Mucosa of descending colon (tissue), 3 donors: ENCODE results near the gene HBP1. TPM values are rescaled to one million over a fixed set of nuclear protein-coding genes. Genes with fewer than 3 reads are reported as not detected.
"Not testable (repeated sequence)": the region's sequence is repeated elsewhere in the genome, so short reads cannot be mapped to it uniquely, and the experiment has no call there.

ENCODE experiments used
- ATAC-seq: fragments of 200-7000 bp; cut with Tn5 transposase; one replicate; pipeline ENCODE4 v1.9.1; 2020; ENCODE audit warnings: mild to moderate bottlenecking, moderate library complexity
- DNase-seq, 3 donors: peaks; one replicate each; pipeline ENCODE4 v3.0.0-alpha.2; 2020
- H3K36me3 ChIP-seq: fragments of 200-600 bp; one replicate; pipeline ENCODE4 v1.8.0; 2021; ENCODE audit warnings: low read depth, mild to moderate bottlenecking
- H3K4me1 ChIP-seq: fragments of 200-600 bp; one replicate; pipeline ENCODE4 v1.8.0; 2021; ENCODE audit warnings: low read depth, mild to moderate bottlenecking
- H3K4me3 ChIP-seq: fragments of 200-600 bp; one replicate; pipeline ENCODE4 v1.8.0; 2021; ENCODE audit warnings: mild to moderate bottlenecking
- H3K9me3 ChIP-seq: fragments of 200-600 bp; one replicate; pipeline ENCODE4 v1.8.0; 2021; ENCODE audit warnings: mild to moderate bottlenecking
- intact Hi-C, 2 donors: fragments of 100-400 bp; cut with DNase I in 1 of 2; cut with micrococcal nuclease in 1 of 2; formaldehyde crosslinking; loops; one replicate each; pipeline versions ENCODE4 v1.11.0 to v1.11.1; 2022; cut with DNase I, micrococcal nuclease
- total RNA-seq, 3 donors: library from RNA; stranded (reverse); fragmentation: NEBNext Ultra II Directional in 2 of 3; extraction: Animal tissue kit (Norgen Biotek cat#: 25700) in 2 of 3; gene quantifications; one replicate each; pipeline versions ENCODE4 v1.2.1 to v1.2.4, GENCODE V29; 2021 to 2023
- TF ChIP-seq, protein P1 (sequence below): fragments of 200-600 bp; IDR thresholded peaks from one replicate; pipeline ENCODE4 v1.8.0; 2022; ENCODE audit warnings: antibody characterized with exemption, mild to moderate bottlenecking
- donor health status: DM: no; HTN: no; CAD: no; lungs with moderate emphysema.
- donor health status: DM: no; HTN: no; CAD: no.
- donor health status: DM: no; HTN: yes; CAD: no.

The HBP1 gene
- total RNA-seq, 3 donors from 2014 or later, result 41.2 to 81.5 (median 71.4) TPM

- no peaks in the 10 kb centered on the region for H3K36me3 ChIP-seq
- no peak for DNase-seq
- no peak overlapping the region for H3K4me3 ChIP-seq
- no peaks in the 10 kb centered on the region for H3K9me3 ChIP-seq
- ATAC-seq, result no peak
- intact Hi-C loops, result no loop called here
- H3K4me1 ChIP-seq, result no peaks in the 10 kb centered on the region
- TF ChIP-seq, protein P1, sequence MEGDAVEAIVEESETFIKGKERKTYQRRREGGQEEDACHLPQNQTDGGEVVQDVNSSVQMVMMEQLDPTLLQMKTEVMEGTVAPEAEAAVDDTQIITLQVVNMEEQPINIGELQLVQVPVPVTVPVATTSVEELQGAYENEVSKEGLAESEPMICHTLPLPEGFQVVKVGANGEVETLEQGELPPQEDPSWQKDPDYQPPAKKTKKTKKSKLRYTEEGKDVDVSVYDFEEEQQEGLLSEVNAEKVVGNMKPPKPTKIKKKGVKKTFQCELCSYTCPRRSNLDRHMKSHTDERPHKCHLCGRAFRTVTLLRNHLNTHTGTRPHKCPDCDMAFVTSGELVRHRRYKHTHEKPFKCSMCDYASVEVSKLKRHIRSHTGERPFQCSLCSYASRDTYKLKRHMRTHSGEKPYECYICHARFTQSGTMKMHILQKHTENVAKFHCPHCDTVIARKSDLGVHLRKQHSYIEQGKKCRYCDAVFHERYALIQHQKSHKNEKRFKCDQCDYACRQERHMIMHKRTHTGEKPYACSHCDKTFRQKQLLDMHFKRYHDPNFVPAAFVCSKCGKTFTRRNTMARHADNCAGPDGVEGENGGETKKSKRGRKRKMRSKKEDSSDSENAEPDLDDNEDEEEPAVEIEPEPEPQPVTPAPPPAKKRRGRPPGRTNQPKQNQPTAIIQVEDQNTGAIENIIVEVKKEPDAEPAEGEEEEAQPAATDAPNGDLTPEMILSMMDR, result no peak
Measured at GRCh38 chr7:107128217-107128616, 40.6 kb upstream of the HBP1 start.

- H3K36me3 ChIP-seq, result no peaks in the 10 kb centered on the region
Measured at GRCh38 chr7:107128748-107129147, 40.1 kb upstream of the HBP1 start.

GRCh38 chr7:107130487-107131220, 38.1 kb upstream of the HBP1 start:
- intact Hi-C loops, result no loop called here
- TF ChIP-seq, protein P1, result no peak
- no peak for ATAC-seq

More at GRCh38 chr7:107128748-107129147, 40.1 kb upstream of the HBP1 start:
- no peaks in the 10 kb centered on the region for H3K4me1 ChIP-seq
- no peak for DNase-seq
- intact Hi-C loops, result no loop called here
- no peak for ATAC-seq
- no peaks in the 10 kb centered on the region for H3K9me3 ChIP-seq
- TF ChIP-seq, protein P1, result no peak
- H3K4me3 ChIP-seq, result no peak overlapping the region

GRCh38 chr7:107133396-107133795, 35.4 kb upstream of the HBP1 start:
- ATAC-seq, result no peak
- TF ChIP-seq, protein P1, result no peak
- H3K4me1 ChIP-seq, result no peaks in the 10 kb centered on the region
- no peaks in the 10 kb centered on the region for H3K9me3 ChIP-seq
- H3K36me3 ChIP-seq, result no peaks in the 10 kb centered on the region
- no peak overlapping the region for H3K4me3 ChIP-seq
- DNase-seq, result no peak
- intact Hi-C loops, result no loop called here

More at GRCh38 chr7:107130487-107131220, 38.1 kb upstream of the HBP1 start:
- Histone ChIP-seq H3K4me3 (no peak overlapping the region), H3K4me1 (no peaks in the 10 kb centered on the region), H3K9me3 (no peaks in the 10 kb centered on the region), H3K36me3 (no peaks in the 10 kb centered on the region)
- DNase-seq, result no peak

DNA sequence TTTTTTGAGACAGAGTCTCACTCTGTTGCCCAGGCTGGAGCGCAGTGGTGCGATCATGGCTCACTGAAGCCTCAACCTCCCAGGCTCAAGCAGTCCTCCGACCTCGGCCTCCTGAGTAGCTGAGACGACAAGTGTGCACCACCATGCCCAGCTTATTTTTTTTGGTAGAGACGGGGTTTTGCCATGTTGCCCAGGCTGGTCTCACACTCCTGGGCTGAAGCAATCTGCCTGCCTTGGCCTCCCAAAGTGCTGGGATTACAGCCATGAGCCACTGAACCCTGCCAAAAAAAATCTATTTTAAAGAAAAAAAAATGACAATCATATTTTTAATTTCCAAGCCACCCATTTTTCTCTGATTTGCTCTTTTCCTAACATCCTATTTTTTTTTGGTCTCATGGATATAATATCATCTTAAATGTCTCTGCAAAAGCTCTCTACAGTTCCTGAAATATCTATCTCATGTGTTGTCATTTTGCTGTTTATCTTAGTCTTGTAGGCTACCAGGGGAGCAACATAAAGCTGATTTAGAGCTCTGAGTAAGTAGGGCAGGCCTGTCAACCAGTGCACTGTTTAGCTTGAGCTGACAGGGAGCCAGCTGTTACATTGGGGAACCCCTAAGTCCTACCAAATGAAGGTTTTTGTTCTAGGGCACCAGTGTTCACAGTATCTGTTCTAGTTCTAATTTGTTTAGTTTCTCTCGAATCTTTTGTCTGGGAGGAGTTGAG, 29.9 kb upstream of the HBP1 start:
- TF ChIP-seq, protein P1, result no peak
- H3K9me3 ChIP-seq, result no peaks in the 10 kb centered on the region
- H3K36me3 ChIP-seq, result no peaks in the 10 kb centered on the region
- ATAC-seq, result no peak
- no peaks in the 10 kb centered on the region for H3K4me1 ChIP-seq
- H3K4me3 ChIP-seq, result no peak overlapping the region
- intact Hi-C loops, result no loop called here
- DNase-seq, result no peak

- H3K9me3 ChIP-seq, H3K36me3 ChIP-seq, intact Hi-C loops, DNase-seq, ATAC-seq, H3K4me1 ChIP-seq, H3K4me3 ChIP-seq: not testable (repeated sequence)
Measured at GRCh38 chr7:107143875-107144274, 24.9 kb upstream of the HBP1 start.
